HUES48 (cell line): Measurements from ENCODE around the gene CASQ2.

Experiments
- H3K27ac ChIP-seq: one replicate; pipeline ENCODE4 v1.7.0; 2013; ENCODE audit warnings: low read depth, low read length, inconsistent platforms
- H3K27me3 ChIP-seq: 2 replicates; pipeline ENCODE4 v1.6.1; 2013; ENCODE audit warnings: mild to moderate bottlenecking, low read length; ENCODE audit not compliant: control insufficient read depth, insufficient read depth
- H3K36me3 ChIP-seq: 2 replicates; pipeline ENCODE4 v1.6.1; 2013; ENCODE audit warnings: low read length; ENCODE audit not compliant: control insufficient read depth, insufficient read depth
- H3K4me1 ChIP-seq: 2 replicates; pipeline ENCODE4 v1.6.1; 2013; ENCODE audit warnings: mild to moderate bottlenecking, low read length; ENCODE audit not compliant: control insufficient read depth, insufficient read depth
- H3K4me3 ChIP-seq: 2 replicates; pipeline ENCODE4 v1.5.1; 2013; ENCODE audit warnings: mild to moderate bottlenecking, low read depth, low read length
- H3K9ac ChIP-seq: 2 replicates; pipeline ENCODE4 v1.6.1; 2013; ENCODE audit warnings: mild to moderate bottlenecking, low read depth, low read length, moderate library complexity
- H3K9me3 ChIP-seq: 2 replicates; pipeline ENCODE4 v1.6.1; 2013; ENCODE audit warnings: low read length; ENCODE audit not compliant: control insufficient read depth, insufficient read depth

CASQ2 gene

GRCh38 chr1:115692224-115692623 lies 76.3 kb downstream of the CASQ2 start:
- H3K36me3 ChIP-seq = peaks cover 29% of the 10 kb centered on the region
- H3K27me3 ChIP-seq = no peaks in the 10 kb centered on the region
- no peaks in the 10 kb centered on the region for H3K9me3 ChIP-seq
- H3K4me3 ChIP-seq = no peak overlapping the region
- peaks cover 10% of the 10 kb centered on the region for H3K4me1 ChIP-seq
- no peak overlapping the region for H3K9ac ChIP-seq
- H3K27ac ChIP-seq = no peak overlapping the region

GRCh38 chr1:115690972-115691371 lies 77.5 kb downstream of the CASQ2 start:
- H3K4me3 ChIP-seq = no peak overlapping the region
- H3K9me3 ChIP-seq = no peaks in the 10 kb centered on the region
- H3K9ac ChIP-seq = no peak overlapping the region
- H3K36me3 ChIP-seq = peaks cover 39% of the 10 kb centered on the region
- no peaks in the 10 kb centered on the region for H3K27me3 ChIP-seq
- H3K27ac ChIP-seq = no peak overlapping the region
- H3K4me1 ChIP-seq = peaks cover 10% of the 10 kb centered on the region

- Histone ChIP-seq H3K36me3 (peaks cover 69% of the 10 kb centered on the region), H3K4me1 (no peaks in the 10 kb centered on the region), H3K4me3 (no peak overlapping the region)
These were observed 80.8 kb downstream of the CASQ2 start for GRCh38 chr1:115687744-115688143.

GRCh38 chr1:115685029-115685705 lies 83.3 kb downstream of the CASQ2 start:
- no peak overlapping the region for H3K27ac ChIP-seq
- H3K9me3 ChIP-seq = no peaks in the 10 kb centered on the region
- H3K27me3 ChIP-seq = no peaks in the 10 kb centered on the region
- H3K9ac ChIP-seq = no peak overlapping the region
- H3K4me3 ChIP-seq = no peak overlapping the region
- peaks cover 52% of the 10 kb centered on the region for H3K36me3 ChIP-seq
- H3K4me1 ChIP-seq = no peaks in the 10 kb centered on the region

More at GRCh38 chr1:115687744-115688143, 80.8 kb downstream of the CASQ2 start:
- no peaks in the 10 kb centered on the region for H3K9me3 ChIP-seq
- H3K9ac ChIP-seq = no peak overlapping the region
- H3K27me3 ChIP-seq = no peaks in the 10 kb centered on the region
- H3K27ac ChIP-seq = no peak overlapping the region

GRCh38 chr1:115682792-115683191 lies 85.7 kb downstream of the CASQ2 start:
- H3K4me3 ChIP-seq = no peak overlapping the region
- H3K4me1 ChIP-seq = no peaks in the 10 kb centered on the region
- peaks cover 48% of the 10 kb centered on the region for H3K36me3 ChIP-seq
- no peaks in the 10 kb centered on the region for H3K27me3 ChIP-seq
- no peak overlapping the region for H3K27ac ChIP-seq
- no peaks in the 10 kb centered on the region for H3K9me3 ChIP-seq
- no peak overlapping the region for H3K9ac ChIP-seq

- Histone ChIP-seq H3K27ac (no peak overlapping the region), H3K4me3 (no peak overlapping the region), H3K27me3 (no peaks in the 10 kb centered on the region), H3K36me3 (peaks cover 33% of the 10 kb centered on the region), H3K9me3 (no peaks in the 10 kb centered on the region), H3K4me1 (0 out of 2 replicates have a peak, but pooled peaks cover 3% of the 10 kb centered on the region), H3K9ac (no peak overlapping the region)
These were observed 87.8 kb downstream of the CASQ2 start for GRCh38 chr1:115680730-115681111.

GRCh38 chr1:115679141-115679611 lies 89.3 kb downstream of the CASQ2 start:
- Histone ChIP-seq H3K27me3 (no peaks in the 10 kb centered on the region), H3K4me3 (no peak overlapping the region), H3K9ac (no peak overlapping the region), H3K36me3 (peaks cover 18% of the 10 kb centered on the region), H3K4me1 (0 out of 2 replicates have a peak, but pooled peaks cover 3% of the 10 kb centered on the region), H3K9me3 (no peaks in the 10 kb centered on the region), H3K27ac (no peak overlapping the region)

GRCh38 chr1:115678141-115678540 lies 90.4 kb downstream of the CASQ2 start:
- no peaks in the 10 kb centered on the region for H3K27me3 ChIP-seq
- no peaks in the 10 kb centered on the region for H3K9me3 ChIP-seq
- no peak overlapping the region for H3K27ac ChIP-seq
- no peak overlapping the region for H3K9ac ChIP-seq
- H3K36me3 ChIP-seq = peaks cover 10% of the 10 kb centered on the region
- 0 out of 2 replicates have a peak, but pooled peaks cover 3% of the 10 kb centered on the region for H3K4me1 ChIP-seq
- H3K4me3 ChIP-seq = no peak overlapping the region

GRCh38 chr1:115677565-115677964 lies 90.9 kb downstream of the CASQ2 start:
- Histone ChIP-seq H3K9me3 (no peaks in the 10 kb centered on the region), H3K27me3 (no peaks in the 10 kb centered on the region), H3K27ac (peak overlapping the region; percentile 7), H3K4me3 (no peak overlapping the region), H3K4me1 (0 out of 2 replicates have a peak, but pooled peaks cover 3% of the 10 kb centered on the region), H3K36me3 (peaks cover 4% of the 10 kb centered on the region), H3K9ac (no peak overlapping the region)

- Histone ChIP-seq H3K27ac (peak overlapping the region; percentile 7), H3K27me3 (no peaks in the 10 kb centered on the region), H3K4me3 (no peak overlapping the region), H3K4me1 (0 out of 2 replicates have a peak, but pooled peaks cover 3% of the 10 kb centered on the region), H3K9me3 (no peaks in the 10 kb centered on the region), H3K36me3 (0 out of 2 replicates have a peak, but pooled peaks cover under 1% of the 10 kb centered on the region), H3K9ac (no peak overlapping the region)
These were observed 91.3 kb downstream of the CASQ2 start for GRCh38 chr1:115677182-115677555.

GRCh38 chr1:115676498-115677181 lies 91.9 kb downstream of the CASQ2 start:
- Histone ChIP-seq H3K27ac (no peak overlapping the region), H3K4me1 (0 out of 2 replicates have a peak, but pooled peaks cover 3% of the 10 kb centered on the region), H3K36me3 (peaks cover 1% of the 10 kb centered on the region; the same call in 1 of the 2 replicates), H3K4me3 (no peak overlapping the region), H3K27me3 (no peaks in the 10 kb centered on the region), H3K9ac (no peak overlapping the region), H3K9me3 (no peaks in the 10 kb centered on the region)
